ENCODE measurements around the gene C13orf42. TPM values are rescaled to one million over a fixed set of nuclear protein-coding genes. Genes with fewer than 3 reads are reported as not detected.

C13orf42 gene
- total RNA-seq = not detected in 2 replicates

DNA sequence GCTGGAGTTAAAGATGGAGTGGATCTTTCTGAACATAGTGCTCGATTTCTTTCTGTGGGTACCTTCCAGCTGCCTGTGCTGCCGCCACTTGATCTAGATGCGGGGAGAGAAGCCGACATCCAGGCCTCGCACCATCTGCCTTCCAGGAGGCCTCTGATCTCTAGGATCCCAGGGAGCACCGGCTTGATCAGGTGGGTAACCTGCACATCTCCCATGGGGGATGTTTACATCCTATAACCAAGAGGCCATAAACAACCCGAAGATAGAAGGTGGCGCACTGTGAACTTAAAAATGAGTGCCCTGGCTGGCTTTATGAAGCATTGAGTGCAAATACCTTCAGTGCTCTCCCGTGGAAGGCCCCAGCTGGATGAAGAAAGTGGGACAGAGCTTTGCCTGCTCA lies at the start of gene C13orf42:
Gene C13orf42 (minus strand): TSS at position 101 of the 400 bp plus-strand sequence. CDS start 65 bp downstream, at position 36.

Other genes with a start within 250 kb of the C13orf42 start
- gene RNASEH2B, start 201.5 kb downstream of the C13orf42 start, total RNA-seq = 21.7 and 24.1 TPM in 2 replicates
- 1.0 and 1.7 TPM in 2 replicates for gene FAM124A, start 111.1 kb upstream of the C13orf42 start, total RNA-seq
- gene SERPINE3, start 228.4 kb upstream of the C13orf42 start, total RNA-seq = not detected in 2 replicates